Stimulated activated CD8-positive, alpha-beta memory T cell treated with anti-CD3 and anti-CD28 coated beads, Interleukin-2, amount 100 ng/mL, for 48 hours (primary cell): Measurements from ENCODE around the gene C20orf204.
"Not testable (repeated sequence)": the region's sequence is repeated elsewhere in the genome, so short reads cannot be mapped to it uniquely, and the experiment has no call there.

Experiments
- DNase-seq, 2 donors: peaks; one replicate each; pipeline ENCODE4 v3.0.0-alpha.2; 2020; ENCODE audit warnings: low read depth in 2 of 2

Gene C20orf204

GRCh38 chr20:64035933-64036345, at the start of gene C20orf204:
Gene C20orf204 (plus strand): TSS chr20:64036182. CDS start chr20:64036324, 142 bp downstream.
- DNase-seq: no peak

GRCh38 chr20:64000906-64001305, 35.1 kb upstream of the C20orf204 start:
- DNase-seq: no peak

GRCh38 chr20:64001607-64002011, 34.4 kb upstream of the C20orf204 start:
- no peak for DNase-seq

- no peak for DNase-seq
These were observed 31.8 kb upstream of the C20orf204 start for GRCh38 chr20:64003960-64004725.

GRCh38 chr20:64005394-64005793, 30.6 kb upstream of the C20orf204 start:
- no peak for DNase-seq

- DNase-seq: no peak
These were observed 29.5 kb upstream of the C20orf204 start for GRCh38 chr20:64006490-64006889.

GRCh38 chr20:64006902-64007301, 29.1 kb upstream of the C20orf204 start:
- no peak for DNase-seq

- no peak for DNase-seq
These were observed 26.1 kb upstream of the C20orf204 start for GRCh38 chr20:64009811-64010387.

GRCh38 chr20:64010711-64011237, 25.2 kb upstream of the C20orf204 start:
- no peak for DNase-seq

- no peak for DNase-seq
These were observed 24.6 kb upstream of the C20orf204 start for GRCh38 chr20:64011366-64011779.

GRCh38 chr20:64012385-64013154, 23.4 kb upstream of the C20orf204 start:
- DNase-seq: not testable (repeated sequence)

GRCh38 chr20:64015635-64016034, 20.3 kb upstream of the C20orf204 start:
- no peak for DNase-seq

GRCh38 chr20:64021124-64021975, 14.6 kb upstream of the C20orf204 start:
- no peak for DNase-seq

- DNase-seq: no peak
These were observed 13.2 kb upstream of the C20orf204 start for GRCh38 chr20:64022671-64023360.

GRCh38 chr20:64023361-64024140, 12.4 kb upstream of the C20orf204 start:
- DNase-seq: no peak

GRCh38 chr20:64024141-64024990, 11.6 kb upstream of the C20orf204 start:
- DNase-seq: no peak

GRCh38 chr20:64025101-64025825, 10.7 kb upstream of the C20orf204 start:
- no peak for DNase-seq

- no peak for DNase-seq
These were observed 10.1 kb upstream of the C20orf204 start for GRCh38 chr20:64025826-64026412.
